Neural progenitor cell (in vitro differentiated cells): Measurements from ENCODE around the gene TMEM132E.

ENCODE experiments used
- CTCF ChIP-seq: fragments of 200-600 bp; sonication (generic); IDR thresholded peaks from 2 replicates; pipeline ENCODE4 v1.5.1; 2017; ENCODE audit warnings: antibody characterized with exemption, mild to moderate bottlenecking
- EZH2 ChIP-seq: fragments of 200-600 bp; sonication (generic); IDR thresholded peaks from 2 replicates; pipeline ENCODE4 v1.6.1; 2017; ENCODE audit warnings: antibody characterized with exemption, mild to moderate bottlenecking, moderate library complexity
- EZH2phosphoT487 ChIP-seq: fragments of 200-600 bp; sonication (generic); IDR thresholded peaks from 2 replicates; pipeline ENCODE4 v1.6.1; 2017; ENCODE audit warnings: antibody characterized with exemption

DNA sequence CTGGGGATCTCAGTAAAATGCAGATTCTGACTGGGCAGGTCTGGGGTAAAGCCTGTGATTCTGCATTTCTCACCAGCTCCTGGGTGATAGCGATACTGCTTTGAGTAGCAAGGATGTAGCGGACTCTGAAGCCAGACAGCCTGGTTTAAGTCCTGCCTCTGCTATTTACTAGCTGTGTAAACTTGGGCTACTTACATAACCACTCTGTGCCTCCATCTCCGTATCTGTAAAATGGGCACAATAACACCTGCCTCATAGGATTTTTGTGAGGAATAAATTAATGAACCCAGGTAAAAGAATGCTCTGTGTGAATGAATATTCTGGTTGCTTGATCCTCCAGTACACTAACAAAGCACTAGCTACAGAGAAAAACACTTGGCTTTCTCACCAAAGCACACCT lies 54.4 kb downstream of the TMEM132E start:
- TF ChIP-seq CTCF (no peak), EZH2 (no peak), EZH2phosphoT487 (no peak)
